Activated CD8-positive, alpha-beta memory T cell treated with anti-CD3 and anti-CD28 coated beads, Interleukin-2, amount 10 ng/mL, durations not matched to agents 7 days and 5 days (primary cell): Measurements from ENCODE around the gene GPRC5B. TPM values are rescaled to one million over a fixed set of nuclear protein-coding genes. Genes with fewer than 3 reads are reported as not detected.

Experiments
- ATAC-seq: fragments of 150-1000 bp; cut with Tn5 transposase; one replicate; pipeline ENCODE4 v1.10.0; 2021; ENCODE audit warnings: moderate library complexity
- CTCF ChIA-PET: fragments of 350-600 bp; sonication (Branson Sonifier 250); formaldehyde crosslinking; loops from one replicate; lab custom pipeline; 2021; ENCODE audit warnings: antibody characterized with exemption; lab: Charles Lee
- DNase-seq: peaks from one replicate; pipeline ENCODE4 v3.0.0-alpha.2; 2020
- H3K27ac Mint-ChIP-seq: one replicate; pipeline ENCODE4 v1.8.0; 2021; ENCODE audit warnings: mild to moderate bottlenecking, mixed read lengths
- H3K27me3 Mint-ChIP-seq: one replicate; pipeline ENCODE4 v1.8.0; 2021; ENCODE audit warnings: mixed read lengths
- H3K36me3 Mint-ChIP-seq: one replicate; pipeline ENCODE4 v1.8.0; 2021; ENCODE audit warnings: mild to moderate bottlenecking, mixed read lengths
- H3K4me1 Mint-ChIP-seq: one replicate; pipeline ENCODE4 v1.8.0; 2021; ENCODE audit warnings: mixed read lengths
- H3K4me3 Mint-ChIP-seq: one replicate; pipeline ENCODE4 v1.8.0; 2021; ENCODE audit warnings: mild to moderate bottlenecking, moderate library complexity, mixed read lengths
- H3K9me3 Mint-ChIP-seq: one replicate; pipeline ENCODE4 v1.8.0; 2022; ENCODE audit warnings: low read depth, mixed read lengths
- total RNA-seq, 2 experiments: library from RNA; stranded (reverse); gene quantifications; one replicate each; pipeline ENCODE4 v1.2.3, GENCODE V29; 2021

The GPRC5B gene
- total RNA-seq, 2 experiments from 2014 or later, result not detected

- H3K27ac Mint-ChIP-seq, result no peak overlapping the region
- H3K4me1 Mint-ChIP-seq, result peaks cover 2% of the 10 kb centered on the region
- no peaks in the 10 kb centered on the region for H3K9me3 Mint-ChIP-seq
- CTCF ChIA-PET, result interaction anchor here (0.8 kb wide), 1 partner anchor 475 kb away, joined by 3 read pairs; no protein-coding TSS in a partner anchor
- ATAC-seq (no peak), DNase-seq (no peak)
- no peaks in the 10 kb centered on the region for H3K36me3 Mint-ChIP-seq
- H3K27me3 Mint-ChIP-seq, result peaks cover 14% of the 10 kb centered on the region
- H3K4me3 Mint-ChIP-seq, result no peak overlapping the region
Measured at GRCh38 chr16:19911204-19911603, 26.6 kb upstream of the GPRC5B start.

DNA sequence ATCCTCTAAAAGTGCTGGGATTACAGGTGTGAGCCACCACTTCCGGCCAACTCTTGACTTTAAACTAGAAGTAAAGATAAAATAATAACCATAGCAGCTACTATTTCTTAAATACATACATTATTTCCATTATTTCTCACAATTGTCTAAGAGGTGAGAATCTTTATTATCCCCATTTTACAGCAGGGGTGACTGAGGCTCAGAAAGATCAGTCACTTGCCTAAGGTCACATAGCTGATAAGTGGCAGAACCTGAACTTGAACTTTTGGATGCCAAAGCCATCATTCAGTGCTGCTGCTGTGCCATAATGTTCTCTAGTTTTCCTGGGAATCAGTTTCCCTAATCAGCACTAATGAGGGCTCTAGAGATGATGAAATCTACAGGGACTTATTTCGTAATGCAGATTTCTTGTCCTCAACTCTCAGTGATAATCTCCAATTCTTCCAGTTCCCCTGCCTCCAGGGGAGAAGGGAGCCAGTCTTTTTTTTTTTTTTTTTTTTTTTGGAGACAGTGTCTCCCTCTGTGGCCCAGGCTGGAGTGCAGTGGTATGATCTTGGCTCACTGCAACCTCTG lies 25.2 kb upstream of the GPRC5B start:
- Mint-ChIP-seq H3K27ac (no peak overlapping the region), H3K9me3 (no peaks in the 10 kb centered on the region), H3K4me3 (no peak overlapping the region), H3K4me1 (peaks cover 2% of the 10 kb centered on the region), H3K36me3 (no peaks in the 10 kb centered on the region), H3K27me3 (peaks cover 14% of the 10 kb centered on the region)
- no peak for ATAC-seq
- CTCF ChIA-PET, result interaction anchor here (3.2 to 5.3 kb wide), 2 partner anchors 390 to 475 kb away, joined by 65 to 69 read pairs; no protein-coding TSS in a partner anchor
- DNase-seq, result no peak

- peaks cover 14% of the 10 kb centered on the region for H3K27me3 Mint-ChIP-seq
- CTCF ChIA-PET, result interaction anchor here (3.2 to 5.3 kb wide), 2 partner anchors 391 to 476 kb away, joined by 65 to 69 read pairs; no protein-coding TSS in a partner anchor
- H3K27ac Mint-ChIP-seq, result no peak overlapping the region
- H3K36me3 Mint-ChIP-seq, result no peaks in the 10 kb centered on the region
- no peak for DNase-seq
- H3K9me3 Mint-ChIP-seq, result no peaks in the 10 kb centered on the region
- H3K4me3 Mint-ChIP-seq, result no peak overlapping the region
- H3K4me1 Mint-ChIP-seq, result peaks cover 2% of the 10 kb centered on the region
- ATAC-seq, result no peak
Measured at GRCh38 chr16:19908921-19909320, 24.3 kb upstream of the GPRC5B start.

- H3K9me3 Mint-ChIP-seq, result no peaks in the 10 kb centered on the region
- DNase-seq (peak; percentile 77), ATAC-seq (peak; percentile 91)
- no peak overlapping the region for H3K27ac Mint-ChIP-seq
- H3K27me3 Mint-ChIP-seq, result peaks cover 13% of the 10 kb centered on the region
- H3K36me3 Mint-ChIP-seq, result no peaks in the 10 kb centered on the region
- H3K4me1 Mint-ChIP-seq, result peaks cover 2% of the 10 kb centered on the region
- H3K4me3 Mint-ChIP-seq, result no peak overlapping the region
- CTCF ChIA-PET, result interaction anchor here (0.6 to 5.3 kb wide), 37 partner anchors 8 to 797 kb away, joined by 3 to 69 read pairs (median 4); no protein-coding TSS in a partner anchor
Measured at GRCh38 chr16:19907161-19907992, 22.7 kb upstream of the GPRC5B start.

GRCh38 chr16:19901164-19901563 lies 16.5 kb upstream of the GPRC5B start:
- CTCF ChIA-PET, result interaction anchor here (1.3 to 3.0 kb wide), 2 partner anchors 400 to 483 kb away, joined by 3 to 16 read pairs; no protein-coding TSS in a partner anchor

GRCh38 chr16:19899605-19899955 lies 14.9 kb upstream of the GPRC5B start:
- Mint-ChIP-seq H3K36me3 (no peaks in the 10 kb centered on the region), H3K9me3 (no peaks in the 10 kb centered on the region), H3K4me3 (no peak overlapping the region), H3K27me3 (peaks cover 3% of the 10 kb centered on the region), H3K4me1 (peaks cover 2% of the 10 kb centered on the region), H3K27ac (no peak overlapping the region)
- DNase-seq (no peak), ATAC-seq (no peak)
- CTCF ChIA-PET, result interaction anchor here (1.0 to 3.0 kb wide), 7 partner anchors 8 to 486 kb away, joined by 3 to 16 read pairs (median 7); no protein-coding TSS in a partner anchor

More at GRCh38 chr16:19901164-19901563, 16.5 kb upstream of the GPRC5B start:
- Mint-ChIP-seq H3K9me3 (no peaks in the 10 kb centered on the region), H3K27ac (no peak overlapping the region), H3K36me3 (no peaks in the 10 kb centered on the region), H3K4me3 (no peak overlapping the region), H3K27me3 (peaks cover 3% of the 10 kb centered on the region), H3K4me1 (peaks cover 2% of the 10 kb centered on the region)
- ATAC-seq (no peak), DNase-seq (no peak)

GRCh38 chr16:19898924-19899604 lies 14.4 kb upstream of the GPRC5B start:
- Mint-ChIP-seq H3K4me1 (peaks cover 2% of the 10 kb centered on the region), H3K36me3 (no peaks in the 10 kb centered on the region), H3K27me3 (peaks cover 3% of the 10 kb centered on the region), H3K9me3 (no peaks in the 10 kb centered on the region), H3K27ac (no peak overlapping the region), H3K4me3 (no peak overlapping the region)
- ATAC-seq (peak; percentile 55), DNase-seq (peak; percentile 51)
- CTCF ChIA-PET, result interaction anchor here (0.7 to 3.0 kb wide), 12 partner anchors 8 to 490 kb away, joined by 3 to 16 read pairs (median 4); no protein-coding TSS in a partner anchor

- Mint-ChIP-seq H3K4me3 (no peak overlapping the region), H3K4me1 (peaks cover 2% of the 10 kb centered on the region), H3K36me3 (no peaks in the 10 kb centered on the region), H3K27ac (no peak overlapping the region), H3K9me3 (no peaks in the 10 kb centered on the region), H3K27me3 (peaks cover 3% of the 10 kb centered on the region)
- CTCF ChIA-PET, result interaction anchor here (0.7 to 3.0 kb wide), 9 partner anchors 9 to 487 kb away, joined by 3 to 16 read pairs (median 5); no protein-coding TSS in a partner anchor
- DNase-seq, result no peak
- no peak for ATAC-seq
Measured at GRCh38 chr16:19898166-19898565, 13.5 kb upstream of the GPRC5B start.

DNA sequence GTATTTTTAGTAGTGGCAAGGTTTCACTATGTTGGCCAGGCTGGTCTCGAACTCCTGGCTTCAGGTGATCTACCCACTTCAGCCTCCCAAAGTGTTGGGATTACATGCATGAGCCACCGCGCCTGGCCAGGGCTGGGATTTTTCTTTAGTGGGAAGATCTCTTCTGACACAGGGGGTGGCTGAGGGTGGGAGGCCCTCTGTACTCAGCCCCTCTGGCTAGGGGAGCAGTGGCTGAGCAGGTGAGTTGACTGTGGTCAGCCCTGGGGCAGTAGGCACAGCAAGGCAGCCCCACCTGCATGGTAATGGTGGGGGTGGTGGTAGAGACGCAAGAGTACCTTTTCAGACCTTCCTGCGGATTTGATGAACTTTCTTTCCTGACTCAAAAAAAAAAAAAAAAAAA lies 12.3 kb upstream of the GPRC5B start:
- Mint-ChIP-seq H3K27me3 (peaks cover 7% of the 10 kb centered on the region), H3K4me3 (no peak overlapping the region), H3K27ac (no peak overlapping the region), H3K36me3 (no peaks in the 10 kb centered on the region), H3K4me1 (peaks cover 2% of the 10 kb centered on the region), H3K9me3 (no peaks in the 10 kb centered on the region)
- CTCF ChIA-PET, result interaction anchor here (1.6 kb wide), 1 partner anchor 404 kb away, joined by 5 read pairs; no protein-coding TSS in a partner anchor
- ATAC-seq (no peak), DNase-seq (no peak)

DNA sequence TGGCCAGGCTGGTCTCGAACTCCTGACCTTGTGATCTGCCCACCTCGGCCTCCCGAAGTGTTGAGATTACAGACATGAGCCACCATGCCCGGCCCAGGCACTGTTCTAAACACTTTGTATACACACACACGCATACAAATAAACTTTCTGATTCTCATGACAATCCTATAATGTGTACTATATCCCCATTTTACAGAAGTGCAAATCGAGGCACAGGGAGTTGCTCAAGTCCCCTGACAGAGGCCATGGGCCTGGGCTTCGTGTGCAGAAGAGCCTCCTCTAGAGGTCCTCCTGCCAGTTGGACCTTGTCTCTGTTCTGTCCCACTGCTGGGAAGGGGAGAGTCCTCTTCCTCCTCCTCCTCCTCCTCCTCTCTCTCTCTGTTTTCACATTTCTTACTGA lies 9.9 kb upstream of the GPRC5B start:
- peaks cover 7% of the 10 kb centered on the region for H3K27me3 Mint-ChIP-seq
- H3K4me3 Mint-ChIP-seq, result no peak overlapping the region
- no peak overlapping the region for H3K27ac Mint-ChIP-seq
- no peaks in the 10 kb centered on the region for H3K36me3 Mint-ChIP-seq
- H3K9me3 Mint-ChIP-seq, result no peaks in the 10 kb centered on the region
- peaks cover 2% of the 10 kb centered on the region for H3K4me1 Mint-ChIP-seq
- DNase-seq (no peak), ATAC-seq (no peak)
- CTCF ChIA-PET, result interaction anchor here (1.5 kb wide), 1 partner anchor 13 kb away, joined by 6 read pairs; no protein-coding TSS in a partner anchor

DNA sequence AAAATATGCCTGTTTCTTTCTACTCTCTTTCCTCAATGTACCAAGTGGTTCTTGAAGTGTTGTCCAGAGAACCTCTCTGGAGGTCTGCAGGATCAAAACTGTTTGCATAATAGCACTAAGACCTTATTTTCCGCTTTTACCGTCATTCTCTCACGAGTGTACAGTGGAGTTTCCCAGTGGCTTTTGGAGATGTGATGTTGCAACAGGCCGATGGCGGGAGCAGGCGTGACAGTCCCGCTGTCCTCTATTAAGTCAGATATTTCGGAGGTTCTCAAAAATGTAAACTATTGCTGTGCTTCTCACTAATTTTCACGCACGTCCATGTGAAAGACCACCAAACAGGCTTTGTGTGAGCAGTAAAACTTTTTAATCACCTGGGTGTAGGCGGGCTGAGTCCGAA lies 8.3 kb upstream of the GPRC5B start:
- H3K9me3 Mint-ChIP-seq, result no peaks in the 10 kb centered on the region
- H3K36me3 Mint-ChIP-seq, result no peaks in the 10 kb centered on the region
- peaks cover 4% of the 10 kb centered on the region for H3K27me3 Mint-ChIP-seq
- CTCF ChIA-PET, result interaction anchor here (1.5 kb wide), 1 partner anchor 15 kb away, joined by 6 read pairs; no protein-coding TSS in a partner anchor
- no peak overlapping the region for H3K4me3 Mint-ChIP-seq
- no peak for ATAC-seq
- no peak for DNase-seq
- H3K27ac Mint-ChIP-seq, result no peak overlapping the region
- H3K4me1 Mint-ChIP-seq, result no peaks in the 10 kb centered on the region

- Mint-ChIP-seq H3K27ac (no peak overlapping the region), H3K4me1 (peaks cover 7% of the 10 kb centered on the region), H3K4me3 (no peak overlapping the region), H3K27me3 (peaks cover 7% of the 10 kb centered on the region), H3K9me3 (no peaks in the 10 kb centered on the region), H3K36me3 (no peaks in the 10 kb centered on the region)
- CTCF ChIA-PET, result interaction anchor here (0.6 to 1.4 kb wide), 3 partner anchors 17 to 957 kb away, joined by 3 to 4 read pairs (median 3); no protein-coding TSS in a partner anchor
- ATAC-seq, result no peak
- DNase-seq, result no peak
Measured at GRCh38 chr16:19890901-19891300, 6.3 kb upstream of the GPRC5B start.

GRCh38 chr16:19888834-19889233 lies 4.2 kb upstream of the GPRC5B start:
- Mint-ChIP-seq H3K36me3 (no peaks in the 10 kb centered on the region), H3K4me3 (no peak overlapping the region), H3K27ac (no peak overlapping the region), H3K9me3 (no peaks in the 10 kb centered on the region), H3K4me1 (peaks cover 18% of the 10 kb centered on the region), H3K27me3 (peaks cover 18% of the 10 kb centered on the region)
- CTCF ChIA-PET, result interaction anchor here (1.4 to 1.7 kb wide), 4 partner anchors 10 to 305 kb away, joined by 4 to 6 read pairs (median 6); no protein-coding TSS in a partner anchor
- no peak for DNase-seq
- ATAC-seq, result no peak
